ENCODE data around the gene DHRS9. TPM values are rescaled to one million over a fixed set of nuclear protein-coding genes. Genes with fewer than 3 reads are reported as not detected.

Gene DHRS9
- total and polyA plus RNA-seq, 2 experiments from 2014 or later, result not detected

DNA sequence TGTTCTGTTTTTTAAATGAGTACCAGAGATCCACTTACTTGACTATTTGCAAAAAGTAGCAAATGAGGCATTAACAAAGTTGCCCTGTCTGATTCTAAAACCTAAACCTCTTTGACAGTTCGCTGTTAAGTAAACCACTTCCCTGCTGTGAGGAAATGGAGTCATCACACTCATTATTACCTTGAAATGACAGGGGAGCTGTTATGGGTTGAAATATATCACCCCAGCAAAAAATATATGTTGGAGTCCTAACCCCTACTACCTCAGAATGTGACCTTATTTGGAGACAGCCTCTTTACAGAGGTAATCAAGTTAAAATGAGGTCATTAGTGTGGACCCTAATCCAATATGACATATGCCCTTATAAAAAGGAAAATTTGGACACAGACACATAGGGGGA is 36.1 kb downstream of the DHRS9 start:
- no peaks in the 10 kb centered on the region for H3K36me3 ChIP-seq (ENCODE audit: insufficient read depth)
- no peaks in the 10 kb centered on the region for H3K9me2 ChIP-seq (ENCODE audit: insufficient read depth)
- no peak for ATAC-seq
- H3K4me3 ChIP-seq, result no peak overlapping the region
- no peak for DNase-seq (ENCODE audit: low spot score)
- H2AFZ ChIP-seq, result no peak overlapping the region
- peaks cover 8% of the 10 kb centered on the region; the same call in 2 of the 3 replicates for H3K4me1 Mint-ChIP-seq
- H3K36me3 Mint-ChIP-seq (ENCODE audit: low read depth), result no peaks in the 10 kb centered on the region
- no peak overlapping the region for H3K4me3 Mint-ChIP-seq
- no peaks in the 10 kb centered on the region for H3F3A ChIP-seq (replicated peaks; ENCODE audit: low read depth)
- TF ChIP-seq, protein P1, sequence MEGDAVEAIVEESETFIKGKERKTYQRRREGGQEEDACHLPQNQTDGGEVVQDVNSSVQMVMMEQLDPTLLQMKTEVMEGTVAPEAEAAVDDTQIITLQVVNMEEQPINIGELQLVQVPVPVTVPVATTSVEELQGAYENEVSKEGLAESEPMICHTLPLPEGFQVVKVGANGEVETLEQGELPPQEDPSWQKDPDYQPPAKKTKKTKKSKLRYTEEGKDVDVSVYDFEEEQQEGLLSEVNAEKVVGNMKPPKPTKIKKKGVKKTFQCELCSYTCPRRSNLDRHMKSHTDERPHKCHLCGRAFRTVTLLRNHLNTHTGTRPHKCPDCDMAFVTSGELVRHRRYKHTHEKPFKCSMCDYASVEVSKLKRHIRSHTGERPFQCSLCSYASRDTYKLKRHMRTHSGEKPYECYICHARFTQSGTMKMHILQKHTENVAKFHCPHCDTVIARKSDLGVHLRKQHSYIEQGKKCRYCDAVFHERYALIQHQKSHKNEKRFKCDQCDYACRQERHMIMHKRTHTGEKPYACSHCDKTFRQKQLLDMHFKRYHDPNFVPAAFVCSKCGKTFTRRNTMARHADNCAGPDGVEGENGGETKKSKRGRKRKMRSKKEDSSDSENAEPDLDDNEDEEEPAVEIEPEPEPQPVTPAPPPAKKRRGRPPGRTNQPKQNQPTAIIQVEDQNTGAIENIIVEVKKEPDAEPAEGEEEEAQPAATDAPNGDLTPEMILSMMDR (conservative IDR thresholded peaks at IDR 0.05; ENCODE audit: low read depth in 2 of 2), result no peak
- TF ChIP-seq CREB1 (CRISPR knock-in tag; IDR thresholded peaks at IDR 0.05; ENCODE audit: low read depth) (no peak), STAT1 (IDR thresholded peaks at IDR 0.05; ENCODE audit: unreplicated experiment) (no peak), EZH2 (IDR thresholded peaks at IDR 0.05; ENCODE audit: low read depth, unreplicated experiment) (no peak), NANOG (IDR thresholded peaks at IDR 0.05; ENCODE audit: borderline replicate concordance) (no peak), ZNF331 (CRISPR knock-in tag; IDR thresholded peaks at IDR 0.05; ENCODE audit: low read depth) (no peak), ZNF114 (CRISPR knock-in tag; IDR thresholded peaks at IDR 0.05) (no peak), EZH2phosphoT487 (IDR thresholded peaks at IDR 0.05; ENCODE audit: unreplicated experiment) (no peak), JUNB (IDR thresholded peaks at IDR 0.05; ENCODE audit: unreplicated experiment) (no peak), POLR2AphosphoS5 (IDR thresholded peaks at IDR 0.05; ENCODE audit: low read depth) (no peak)
- TF ChIP-seq, protein P2, sequence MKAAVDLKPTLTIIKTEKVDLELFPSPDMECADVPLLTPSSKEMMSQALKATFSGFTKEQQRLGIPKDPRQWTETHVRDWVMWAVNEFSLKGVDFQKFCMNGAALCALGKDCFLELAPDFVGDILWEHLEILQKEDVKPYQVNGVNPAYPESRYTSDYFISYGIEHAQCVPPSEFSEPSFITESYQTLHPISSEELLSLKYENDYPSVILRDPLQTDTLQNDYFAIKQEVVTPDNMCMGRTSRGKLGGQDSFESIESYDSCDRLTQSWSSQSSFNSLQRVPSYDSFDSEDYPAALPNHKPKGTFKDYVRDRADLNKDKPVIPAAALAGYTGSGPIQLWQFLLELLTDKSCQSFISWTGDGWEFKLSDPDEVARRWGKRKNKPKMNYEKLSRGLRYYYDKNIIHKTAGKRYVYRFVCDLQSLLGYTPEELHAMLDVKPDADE (IDR thresholded peaks at IDR 0.05), result no peak
- TF ChIP-seq, protein P3, sequence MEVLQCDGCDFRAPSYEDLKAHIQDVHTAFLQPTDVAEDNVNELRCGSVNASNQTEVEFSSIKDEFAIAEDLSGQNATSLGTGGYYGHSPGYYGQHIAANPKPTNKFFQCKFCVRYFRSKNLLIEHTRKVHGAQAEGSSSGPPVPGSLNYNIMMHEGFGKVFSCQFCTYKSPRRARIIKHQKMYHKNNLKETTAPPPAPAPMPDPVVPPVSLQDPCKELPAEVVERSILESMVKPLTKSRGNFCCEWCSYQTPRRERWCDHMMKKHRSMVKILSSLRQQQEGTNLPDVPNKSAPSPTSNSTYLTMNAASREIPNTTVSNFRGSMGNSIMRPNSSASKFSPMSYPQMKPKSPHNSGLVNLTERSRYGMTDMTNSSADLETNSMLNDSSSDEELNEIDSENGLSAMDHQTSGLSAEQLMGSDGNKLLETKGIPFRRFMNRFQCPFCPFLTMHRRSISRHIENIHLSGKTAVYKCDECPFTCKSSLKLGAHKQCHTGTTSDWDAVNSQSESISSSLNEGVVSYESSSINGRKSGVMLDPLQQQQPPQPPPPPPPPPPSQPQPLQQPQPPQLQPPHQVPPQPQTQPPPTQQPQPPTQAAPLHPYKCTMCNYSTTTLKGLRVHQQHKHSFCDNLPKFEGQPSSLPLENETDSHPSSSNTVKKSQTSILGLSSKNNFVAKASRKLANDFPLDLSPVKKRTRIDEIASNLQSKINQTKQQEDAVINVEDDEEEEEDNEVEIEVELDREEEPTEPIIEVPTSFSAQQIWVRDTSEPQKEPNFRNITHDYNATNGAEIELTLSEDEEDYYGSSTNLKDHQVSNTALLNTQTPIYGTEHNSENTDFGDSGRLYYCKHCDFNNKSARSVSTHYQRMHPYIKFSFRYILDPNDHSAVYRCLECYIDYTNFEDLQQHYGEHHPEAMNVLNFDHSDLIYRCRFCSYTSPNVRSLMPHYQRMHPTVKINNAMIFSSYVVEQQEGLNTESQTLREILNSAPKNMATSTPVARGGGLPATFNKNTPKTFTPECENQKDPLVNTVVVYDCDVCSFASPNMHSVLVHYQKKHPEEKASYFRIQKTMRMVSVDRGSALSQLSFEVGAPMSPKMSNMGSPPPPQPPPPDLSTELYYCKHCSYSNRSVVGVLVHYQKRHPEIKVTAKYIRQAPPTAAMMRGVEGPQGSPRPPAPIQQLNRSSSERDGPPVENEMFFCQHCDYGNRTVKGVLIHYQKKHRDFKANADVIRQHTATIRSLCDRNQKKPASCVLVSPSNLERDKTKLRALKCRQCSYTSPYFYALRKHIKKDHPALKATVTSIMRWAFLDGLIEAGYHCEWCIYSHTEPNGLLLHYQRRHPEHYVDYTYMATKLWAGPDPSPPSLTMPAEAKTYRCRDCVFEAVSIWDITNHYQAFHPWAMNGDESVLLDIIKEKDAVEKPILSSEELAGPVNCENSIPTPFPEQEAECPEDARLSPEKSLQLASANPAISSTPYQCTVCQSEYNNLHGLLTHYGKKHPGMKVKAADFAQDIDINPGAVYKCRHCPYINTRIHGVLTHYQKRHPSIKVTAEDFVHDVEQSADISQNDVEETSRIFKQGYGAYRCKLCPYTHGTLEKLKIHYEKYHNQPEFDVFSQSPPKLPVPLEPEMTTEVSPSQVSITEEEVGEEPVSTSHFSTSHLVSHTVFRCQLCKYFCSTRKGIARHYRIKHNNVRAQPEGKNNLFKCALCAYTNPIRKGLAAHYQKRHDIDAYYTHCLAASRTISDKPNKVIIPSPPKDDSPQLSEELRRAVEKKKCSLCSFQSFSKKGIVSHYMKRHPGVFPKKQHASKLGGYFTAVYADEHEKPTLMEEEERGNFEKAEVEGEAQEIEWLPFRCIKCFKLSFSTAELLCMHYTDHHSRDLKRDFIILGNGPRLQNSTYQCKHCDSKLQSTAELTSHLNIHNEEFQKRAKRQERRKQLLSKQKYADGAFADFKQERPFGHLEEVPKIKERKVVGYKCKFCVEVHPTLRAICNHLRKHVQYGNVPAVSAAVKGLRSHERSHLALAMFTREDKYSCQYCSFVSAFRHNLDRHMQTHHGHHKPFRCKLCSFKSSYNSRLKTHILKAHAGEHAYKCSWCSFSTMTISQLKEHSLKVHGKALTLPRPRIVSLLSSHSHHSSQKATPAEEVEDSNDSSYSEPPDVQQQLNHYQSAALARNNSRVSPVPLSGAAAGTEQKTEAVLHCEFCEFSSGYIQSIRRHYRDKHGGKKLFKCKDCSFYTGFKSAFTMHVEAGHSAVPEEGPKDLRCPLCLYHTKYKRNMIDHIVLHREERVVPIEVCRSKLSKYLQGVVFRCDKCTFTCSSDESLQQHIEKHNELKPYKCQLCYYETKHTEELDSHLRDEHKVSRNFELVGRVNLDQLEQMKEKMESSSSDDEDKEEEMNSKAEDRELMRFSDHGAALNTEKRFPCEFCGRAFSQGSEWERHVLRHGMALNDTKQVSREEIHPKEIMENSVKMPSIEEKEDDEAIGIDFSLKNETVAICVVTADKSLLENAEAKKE (CRISPR knock-in tag; IDR thresholded peaks at IDR 0.05), result no peak
- TF ChIP-seq, protein P4, sequence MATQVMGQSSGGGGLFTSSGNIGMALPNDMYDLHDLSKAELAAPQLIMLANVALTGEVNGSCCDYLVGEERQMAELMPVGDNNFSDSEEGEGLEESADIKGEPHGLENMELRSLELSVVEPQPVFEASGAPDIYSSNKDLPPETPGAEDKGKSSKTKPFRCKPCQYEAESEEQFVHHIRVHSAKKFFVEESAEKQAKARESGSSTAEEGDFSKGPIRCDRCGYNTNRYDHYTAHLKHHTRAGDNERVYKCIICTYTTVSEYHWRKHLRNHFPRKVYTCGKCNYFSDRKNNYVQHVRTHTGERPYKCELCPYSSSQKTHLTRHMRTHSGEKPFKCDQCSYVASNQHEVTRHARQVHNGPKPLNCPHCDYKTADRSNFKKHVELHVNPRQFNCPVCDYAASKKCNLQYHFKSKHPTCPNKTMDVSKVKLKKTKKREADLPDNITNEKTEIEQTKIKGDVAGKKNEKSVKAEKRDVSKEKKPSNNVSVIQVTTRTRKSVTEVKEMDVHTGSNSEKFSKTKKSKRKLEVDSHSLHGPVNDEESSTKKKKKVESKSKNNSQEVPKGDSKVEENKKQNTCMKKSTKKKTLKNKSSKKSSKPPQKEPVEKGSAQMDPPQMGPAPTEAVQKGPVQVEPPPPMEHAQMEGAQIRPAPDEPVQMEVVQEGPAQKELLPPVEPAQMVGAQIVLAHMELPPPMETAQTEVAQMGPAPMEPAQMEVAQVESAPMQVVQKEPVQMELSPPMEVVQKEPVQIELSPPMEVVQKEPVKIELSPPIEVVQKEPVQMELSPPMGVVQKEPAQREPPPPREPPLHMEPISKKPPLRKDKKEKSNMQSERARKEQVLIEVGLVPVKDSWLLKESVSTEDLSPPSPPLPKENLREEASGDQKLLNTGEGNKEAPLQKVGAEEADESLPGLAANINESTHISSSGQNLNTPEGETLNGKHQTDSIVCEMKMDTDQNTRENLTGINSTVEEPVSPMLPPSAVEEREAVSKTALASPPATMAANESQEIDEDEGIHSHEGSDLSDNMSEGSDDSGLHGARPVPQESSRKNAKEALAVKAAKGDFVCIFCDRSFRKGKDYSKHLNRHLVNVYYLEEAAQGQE (IDR thresholded peaks at IDR 0.05; ENCODE audit: unreplicated experiment), result no peak
- no peaks in the 10 kb centered on the region for H3K9me3 Mint-ChIP-seq
- H3K27ac ChIP-seq (ENCODE audit: low read depth), result no peak overlapping the region
- peaks cover 6% of the 10 kb centered on the region; the same call in 1 of the 2 replicates for H3K4me1 ChIP-seq (ENCODE audit: insufficient read depth)
- H4K20me1 ChIP-seq (replicated peaks; ENCODE audit: insufficient read depth), result no peaks in the 10 kb centered on the region
- no peak overlapping the region for H3K4me2 ChIP-seq
- H3K27me3 ChIP-seq (ENCODE audit: insufficient read depth), result no peaks in the 10 kb centered on the region
- H3K27ac Mint-ChIP-seq, result no peak overlapping the region
- H3K27me3 Mint-ChIP-seq (ENCODE audit: insufficient read depth, low read depth, poor library complexity), result no peaks in the 10 kb centered on the region
- H3K79me2 ChIP-seq (replicated peaks; ENCODE audit: insufficient read depth), result no peaks in the 10 kb centered on the region
